ENCODE measurements around the gene TMEM238.

Gene TMEM238

DNA sequence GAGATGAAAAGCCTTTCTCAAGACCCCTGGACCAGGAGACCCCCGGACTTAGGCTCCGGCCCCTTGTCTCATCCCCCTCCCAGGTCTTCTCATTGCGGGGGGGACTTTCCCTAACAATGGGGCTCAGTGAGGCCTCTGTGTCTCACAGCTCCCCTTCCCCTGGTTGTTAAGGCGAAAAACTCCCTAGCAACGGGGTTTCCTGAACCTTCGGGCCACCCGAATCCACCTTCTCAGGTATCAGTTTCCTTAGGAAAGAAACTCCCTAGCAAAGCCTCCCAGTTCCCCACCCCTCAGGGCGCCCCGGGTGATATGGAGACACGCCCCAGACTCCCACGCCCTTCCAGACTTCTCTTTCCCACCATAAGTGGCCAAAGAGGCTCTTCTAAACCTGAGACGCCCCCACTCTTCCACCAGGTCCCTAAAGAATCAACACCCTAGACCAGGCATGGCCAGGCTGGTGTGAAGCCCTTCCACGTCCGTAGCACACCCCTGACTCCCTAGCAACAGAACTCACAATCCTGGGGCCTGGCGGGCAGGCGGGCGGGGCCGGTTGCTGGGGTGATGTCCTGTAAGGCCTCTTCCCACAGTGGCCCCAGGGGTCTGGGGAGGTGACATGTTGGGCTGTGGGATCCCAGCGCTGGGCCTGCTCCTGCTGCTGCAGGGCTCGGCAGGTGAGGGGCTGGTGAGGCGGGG, 7.7 kb downstream of the TMEM238 start, which contains the start of gene TMEM190:
Gene TMEM190, plus strand, starts transcription at position 586 of the 693 bp plus-strand sequence. Its CDS starts 28 bp downstream, at position 614.
- DNase-seq: no peak

DNA sequence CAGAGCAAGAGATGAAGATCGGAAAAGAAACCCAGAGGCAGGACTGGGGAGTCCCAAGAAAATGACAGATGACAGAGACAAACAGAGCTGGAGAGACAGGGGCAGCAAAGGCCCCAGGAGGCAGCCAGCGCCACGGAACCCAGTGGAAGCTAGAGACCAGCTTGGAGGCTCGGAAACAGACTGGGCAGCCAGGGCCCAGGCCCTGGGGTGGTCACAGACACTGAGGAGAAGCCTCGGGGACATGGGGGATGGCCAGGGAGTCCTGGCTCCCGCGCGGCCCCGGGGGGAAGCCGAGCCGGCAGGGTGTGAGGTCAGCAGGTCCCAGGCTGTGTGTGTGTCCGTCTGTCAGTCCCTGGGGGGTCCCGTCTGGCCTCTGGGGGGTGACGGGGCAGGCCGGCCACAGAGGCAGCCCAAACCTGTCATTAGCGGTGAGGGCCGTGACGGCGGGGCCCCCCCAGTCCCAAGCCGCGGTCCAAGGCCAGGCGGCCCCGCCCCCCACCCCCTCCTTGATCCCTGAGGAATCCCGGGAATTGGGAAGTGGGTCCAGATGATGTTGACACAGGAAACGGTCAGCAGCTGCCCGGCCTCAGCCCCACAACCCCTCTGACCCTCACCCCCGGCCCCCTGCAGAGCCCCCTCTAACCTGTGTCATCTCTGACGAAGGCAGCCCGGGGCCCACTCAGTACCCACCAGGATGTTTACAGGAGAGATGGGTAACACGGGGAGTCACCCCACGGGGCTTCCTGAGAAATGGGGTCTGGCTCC, 9.9 kb downstream of the TMEM238 start:
- DNase-seq: no peak

DNA sequence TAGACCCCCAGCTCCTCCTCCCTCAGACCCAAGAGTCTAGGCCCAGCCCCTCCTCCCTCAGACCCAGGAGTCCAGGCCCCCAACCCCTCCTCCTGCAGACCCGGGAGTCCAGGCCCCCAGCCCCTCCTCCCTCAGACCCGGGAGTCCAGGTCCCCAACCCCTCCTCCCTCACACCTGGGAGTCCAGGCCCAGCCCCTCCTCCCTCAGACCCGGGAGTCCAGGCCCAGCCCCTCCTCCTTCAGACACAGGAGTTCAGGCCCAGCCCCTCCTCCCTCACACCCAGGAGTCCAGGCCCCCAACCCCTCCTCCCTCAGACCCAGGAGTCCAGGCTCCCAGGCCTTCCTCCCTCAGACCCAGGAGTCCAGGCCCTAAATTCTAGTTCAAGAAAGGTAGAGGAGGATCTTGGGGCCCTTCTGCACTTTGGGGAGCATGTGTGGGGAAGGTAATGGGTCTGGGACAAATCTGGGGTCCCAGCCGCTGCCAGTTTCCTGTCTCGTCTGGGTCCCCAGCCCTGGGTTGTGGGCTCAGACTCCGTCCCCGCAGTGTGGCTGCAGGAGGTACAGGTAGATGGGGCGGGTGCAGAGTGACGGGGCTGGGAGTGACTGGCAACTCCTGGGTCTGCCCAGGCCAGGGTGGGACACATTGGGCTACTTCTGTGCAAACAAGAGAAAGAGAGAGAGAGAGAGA, 10.6 kb downstream of the TMEM238 start:
- DNase-seq: no peak

DNA sequence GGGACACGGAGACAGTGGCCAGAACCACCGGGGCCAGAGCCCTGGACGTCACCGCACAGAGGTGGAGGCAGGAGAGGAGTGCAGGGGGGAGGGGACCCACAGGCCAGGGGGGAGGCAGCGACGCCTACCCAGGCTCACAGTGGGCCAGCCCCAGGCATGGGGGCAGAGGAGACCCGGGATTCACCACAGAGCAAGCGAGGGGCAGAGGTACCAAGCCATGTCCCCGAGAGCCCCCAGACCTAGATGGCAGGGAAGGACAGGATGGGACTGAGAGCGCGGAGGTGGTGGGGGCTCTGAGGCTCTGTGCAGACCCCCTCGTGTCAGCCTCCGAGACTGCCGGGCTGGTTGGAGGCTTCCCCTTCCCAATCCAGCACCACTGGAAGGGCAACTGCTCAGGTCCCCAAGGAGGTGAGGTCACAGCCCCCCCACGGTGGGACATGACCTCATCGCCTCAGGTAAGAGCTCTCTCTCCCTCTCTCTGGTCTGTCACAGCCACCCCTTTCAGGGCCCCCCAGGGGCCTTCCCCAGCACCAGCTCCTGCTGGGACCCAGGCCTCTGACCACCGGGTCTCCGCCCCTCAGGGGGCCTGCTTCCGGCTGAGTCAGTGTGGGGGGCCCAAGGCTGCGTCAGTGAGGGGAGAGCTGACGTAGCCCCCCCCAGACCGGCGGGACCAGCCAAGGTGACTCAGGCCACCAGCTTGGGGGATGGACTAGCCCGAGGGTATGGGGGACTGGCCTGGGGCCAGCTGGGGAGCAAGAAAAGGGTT, 11.6 kb downstream of the TMEM238 start:
- DNase-seq: no peak

DNA sequence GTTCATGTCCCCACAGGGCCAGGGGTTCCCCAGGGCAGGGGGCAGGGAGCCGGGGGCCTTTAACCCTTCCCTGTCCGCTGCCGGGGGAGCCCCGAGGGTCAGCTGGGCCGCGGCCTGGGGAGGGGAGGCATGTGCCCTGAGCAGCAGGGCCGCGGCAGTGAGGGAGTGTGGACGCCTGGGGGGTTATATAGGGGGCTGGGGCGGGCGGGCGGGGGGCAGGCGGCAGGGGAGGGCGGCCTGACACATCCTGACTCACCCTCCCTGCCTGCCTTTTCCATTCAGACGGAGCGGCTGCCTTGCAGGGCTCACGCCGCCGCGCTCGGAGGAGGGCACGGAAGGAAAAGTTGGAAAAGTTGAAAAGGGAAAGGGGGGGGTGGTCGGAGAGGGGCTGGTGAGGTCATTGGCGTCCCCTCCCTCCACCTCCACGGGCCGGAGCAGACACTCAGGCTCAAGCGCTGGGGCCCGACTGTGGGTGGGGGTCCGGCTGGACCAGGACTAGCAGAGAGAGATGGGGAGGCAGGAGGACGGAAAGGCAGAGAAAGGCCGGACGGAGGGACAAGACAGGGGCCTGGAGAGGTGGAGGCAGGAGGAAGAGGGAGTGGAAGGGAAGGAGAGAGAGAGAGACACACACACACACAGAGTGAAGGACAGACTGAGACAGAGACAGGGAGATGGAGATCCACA, 13.6 kb downstream of the TMEM238 start, which contains the start of gene IL11:
Gene IL11, minus strand, starts transcription at position 159 of the 684 bp plus-strand sequence. Its CDS starts 153 bp downstream, at position 6.
- DNase-seq: no peak

DNA sequence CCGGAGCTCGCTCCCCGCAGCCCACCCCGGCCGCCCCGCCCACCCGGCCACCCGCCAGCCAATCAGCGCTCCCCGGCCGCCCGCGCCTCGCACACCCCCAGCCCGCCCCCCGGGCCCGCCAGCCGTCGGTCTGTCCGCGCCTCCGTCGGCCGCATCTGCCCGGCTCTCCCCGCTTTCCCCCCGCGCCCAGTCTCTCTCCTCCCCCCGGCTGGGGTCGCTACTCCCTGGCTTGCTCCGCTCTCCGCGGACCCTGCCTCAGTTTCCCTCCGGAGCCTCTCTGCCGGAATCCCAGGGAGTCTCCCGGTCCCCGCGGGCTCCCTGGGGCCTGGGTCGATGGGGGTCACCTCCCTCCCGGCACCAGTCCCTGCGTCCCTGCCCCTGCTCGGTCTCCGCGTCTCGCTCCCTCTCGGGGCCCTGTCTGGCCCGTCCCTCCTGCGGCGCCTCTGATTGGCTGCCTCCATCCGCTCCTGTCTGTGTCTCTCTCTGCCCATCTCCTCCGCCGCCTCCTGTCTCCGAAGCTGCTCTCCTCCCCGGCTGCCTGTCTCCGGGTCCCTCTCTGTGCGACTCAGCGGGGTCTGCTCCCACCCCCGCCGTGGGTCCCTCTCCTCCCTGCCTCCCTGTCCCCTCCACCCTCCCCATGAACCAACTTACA, 14.3 kb downstream of the TMEM238 start:
- DNase-seq: no peak

DNA sequence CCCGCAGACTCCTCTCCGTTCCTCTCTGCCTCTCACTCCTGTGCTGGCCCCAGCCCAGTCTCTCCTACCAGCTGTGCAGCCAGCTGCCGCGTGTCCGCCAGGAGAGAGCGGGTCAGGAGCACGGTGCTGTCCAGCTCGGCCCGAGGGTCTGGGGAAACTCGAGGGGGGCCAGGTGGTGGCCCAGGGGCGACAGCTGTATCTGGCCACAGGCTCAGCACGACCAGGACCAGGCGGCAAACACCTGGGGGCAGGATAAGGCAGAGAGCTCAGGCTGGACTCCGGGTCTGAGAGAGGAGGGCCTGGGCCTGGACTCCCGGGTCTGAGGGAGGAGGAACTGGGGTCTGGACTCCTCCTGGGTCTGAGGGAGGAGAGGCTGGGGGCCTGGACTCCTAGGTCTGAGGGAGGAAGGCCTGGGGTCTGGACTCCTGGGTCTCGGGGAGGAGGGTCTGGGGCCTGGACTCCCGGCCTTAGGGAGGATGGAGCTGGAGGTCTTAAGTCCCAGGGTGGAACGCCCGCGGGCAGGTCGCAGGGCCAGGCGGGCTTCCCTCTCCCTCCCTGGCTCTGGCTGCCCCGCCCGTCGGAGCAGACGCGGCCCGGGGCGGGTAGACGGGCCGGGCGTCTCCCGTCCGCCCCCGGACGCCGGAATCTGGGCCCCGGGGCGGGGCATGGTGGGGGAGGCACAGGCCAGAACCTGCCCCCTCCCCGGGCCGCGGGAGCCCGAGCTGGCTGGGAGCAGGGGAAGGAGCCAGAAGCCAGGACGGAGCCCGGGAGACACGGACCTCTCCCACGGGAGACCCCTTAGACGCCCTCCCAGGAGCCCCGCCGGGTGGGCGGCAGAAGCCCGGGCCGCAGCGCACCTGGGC, 15.2 kb downstream of the TMEM238 start:
- DNase-seq: no peak

DNA sequence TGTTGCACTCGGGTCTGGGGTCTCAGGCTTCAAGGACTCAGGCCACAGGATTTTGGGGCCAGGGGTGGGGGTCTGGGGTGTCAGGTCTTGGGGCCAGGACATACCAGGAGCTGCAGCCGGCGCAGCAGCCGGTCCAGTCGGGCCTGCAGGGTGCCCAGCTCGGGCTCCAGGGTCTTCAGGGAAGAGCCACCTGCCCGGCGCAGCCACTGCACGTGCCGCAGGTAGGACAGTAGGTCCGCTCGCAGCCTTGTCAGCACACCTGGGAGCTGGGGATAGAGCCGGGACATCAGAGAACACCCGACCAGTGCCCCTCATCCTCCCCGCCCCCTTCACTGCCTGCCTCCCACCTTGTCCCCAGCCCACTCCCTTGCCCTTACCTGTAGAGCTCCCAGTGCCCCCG, 16.0 kb downstream of the TMEM238 start:
- DNase-seq: no peak

DNA sequence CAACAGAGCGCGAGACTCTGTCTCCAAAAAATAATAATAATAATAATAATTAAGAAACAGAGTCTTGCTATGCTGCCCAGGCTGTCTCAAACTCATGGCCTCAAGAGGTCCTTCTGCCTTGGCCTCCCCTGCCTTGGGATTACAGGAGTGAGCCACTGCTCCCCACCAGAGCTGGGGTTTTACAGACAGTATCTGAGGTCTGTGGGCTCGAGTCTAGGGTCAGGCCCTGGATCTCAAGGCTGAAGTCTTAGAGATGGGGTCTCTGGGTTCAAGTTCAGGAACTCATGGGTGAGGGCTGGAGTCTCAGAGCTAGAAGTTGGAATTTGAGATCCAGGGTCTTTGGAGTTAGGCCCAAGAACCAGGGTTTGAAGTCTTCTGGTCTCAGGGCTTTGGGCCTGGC, 17.3 kb downstream of the TMEM238 start:
- no peak for DNase-seq

DNA sequence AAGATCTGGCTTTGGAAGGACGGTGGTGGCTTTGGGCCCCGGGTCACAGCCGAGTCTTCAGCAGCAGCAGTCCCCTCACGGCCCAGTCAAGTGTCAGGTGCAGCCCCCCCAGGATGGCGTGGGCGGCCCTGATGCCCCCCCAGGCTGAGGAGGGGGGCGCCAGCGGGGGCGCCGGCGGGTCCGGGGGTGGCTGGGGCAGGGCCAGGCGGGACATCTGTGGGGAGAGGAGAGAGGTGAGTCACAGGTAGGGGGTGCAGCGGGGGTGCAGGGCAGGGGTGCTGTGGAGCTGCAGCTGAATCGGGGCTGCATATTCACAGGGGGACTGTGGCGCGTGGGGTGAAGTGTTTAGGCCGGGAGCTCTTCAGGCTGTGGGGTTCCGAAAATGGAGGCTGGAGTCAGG, 18.1 kb downstream of the TMEM238 start:
- no peak for DNase-seq

DNA sequence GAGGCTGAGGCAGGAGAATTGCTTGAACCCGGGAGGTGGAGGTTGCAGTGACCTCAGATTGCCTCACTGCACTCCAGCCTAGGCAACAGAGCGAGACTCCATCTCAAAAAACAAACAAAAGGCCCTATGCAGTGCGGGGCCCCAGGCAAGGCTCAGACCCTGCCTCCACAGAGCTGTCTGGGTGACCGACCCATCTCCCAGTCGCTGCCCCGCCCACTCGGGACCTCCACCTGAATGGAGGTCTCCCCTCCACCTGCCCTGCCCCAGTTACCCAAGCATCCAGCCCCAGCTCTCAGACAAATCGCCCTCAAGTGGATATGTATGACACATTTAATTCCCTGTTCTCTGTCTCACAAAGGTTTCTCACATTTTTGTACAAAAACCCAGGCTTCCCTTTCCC, 18.8 kb downstream of the TMEM238 start:
- DNase-seq: no peak

DNA sequence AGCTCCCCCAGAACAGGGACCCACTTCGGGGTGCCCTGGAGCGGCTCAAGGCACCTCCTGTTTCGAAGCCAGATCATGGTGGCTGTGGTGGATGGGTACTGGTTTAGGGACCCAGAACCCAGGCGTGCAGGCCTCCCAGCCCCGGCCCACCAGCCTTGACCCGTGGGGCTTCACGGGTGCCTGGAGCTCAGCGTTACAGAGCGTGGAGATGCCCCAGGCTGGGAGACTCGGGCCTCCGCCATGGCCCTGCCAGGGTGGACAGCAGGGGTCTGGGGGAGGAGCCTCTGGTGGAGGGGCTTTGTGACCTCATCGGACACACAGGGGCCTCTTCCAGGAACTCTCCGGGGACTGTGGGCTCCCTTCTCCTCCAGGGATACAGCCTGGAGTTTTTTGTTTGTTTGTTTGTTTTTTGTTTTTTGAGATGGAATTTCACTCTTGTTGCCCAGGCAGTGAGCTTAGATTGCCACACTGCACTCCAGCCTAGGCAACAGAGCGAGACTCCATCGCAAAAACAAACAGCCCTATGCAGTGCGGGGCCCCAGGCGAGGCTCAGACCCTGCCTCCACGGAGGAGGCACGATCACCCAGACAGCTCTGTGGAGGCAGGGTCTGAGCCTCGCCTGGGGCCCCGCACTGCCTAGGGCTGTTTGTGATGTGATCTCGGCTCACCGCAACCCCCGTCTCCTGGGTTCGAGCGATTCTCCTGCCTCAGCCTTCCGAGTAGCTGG, 20.9 kb downstream of the TMEM238 start, which contains the start of gene GARIN5B:
Gene GARIN5B, minus strand, starts transcription at position 271 of the 727 bp plus-strand sequence. Its CDS starts 194 bp downstream, at position 77.
- no peak for DNase-seq

DNA sequence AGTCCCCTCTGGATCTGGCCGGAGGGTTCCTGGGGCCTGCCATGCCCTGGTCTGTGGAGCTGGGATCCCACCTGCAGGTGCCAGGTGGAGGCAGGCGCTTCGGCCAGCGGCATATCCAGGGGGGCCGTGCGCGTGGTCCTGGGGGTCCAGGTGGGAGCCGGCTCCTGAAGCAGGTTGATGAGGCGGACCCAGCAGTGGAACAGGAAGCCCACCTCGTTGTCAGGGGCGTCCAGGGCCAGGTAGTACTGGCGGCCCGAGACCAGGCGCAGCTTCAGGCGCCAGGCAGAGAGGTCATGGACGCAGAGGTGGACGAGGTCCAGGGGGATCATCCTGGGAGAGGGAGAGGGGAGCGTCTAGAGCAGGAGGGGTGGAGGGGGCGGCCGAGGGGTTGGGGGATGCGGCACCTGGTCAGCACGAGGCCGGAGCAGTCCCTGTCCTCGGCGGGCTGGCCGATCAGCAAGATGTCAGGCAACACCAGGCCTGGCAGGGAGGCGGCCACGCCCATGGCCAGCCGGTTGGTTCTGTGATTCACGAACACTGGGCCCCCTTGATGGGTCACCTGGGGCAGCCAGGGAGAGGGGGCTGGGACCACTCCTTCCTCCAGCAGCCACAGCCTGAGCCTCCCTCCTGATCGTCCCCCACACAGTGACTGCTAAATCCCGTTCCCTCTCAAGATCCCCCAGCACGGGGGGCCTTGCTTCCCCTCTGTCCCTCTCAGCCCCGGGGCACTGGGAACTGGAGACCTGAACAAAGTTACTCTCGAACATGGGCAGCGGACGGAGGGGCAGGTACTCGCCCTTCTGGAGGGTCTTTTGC, 21.7 kb downstream of the TMEM238 start:
- DNase-seq: no peak

DNA sequence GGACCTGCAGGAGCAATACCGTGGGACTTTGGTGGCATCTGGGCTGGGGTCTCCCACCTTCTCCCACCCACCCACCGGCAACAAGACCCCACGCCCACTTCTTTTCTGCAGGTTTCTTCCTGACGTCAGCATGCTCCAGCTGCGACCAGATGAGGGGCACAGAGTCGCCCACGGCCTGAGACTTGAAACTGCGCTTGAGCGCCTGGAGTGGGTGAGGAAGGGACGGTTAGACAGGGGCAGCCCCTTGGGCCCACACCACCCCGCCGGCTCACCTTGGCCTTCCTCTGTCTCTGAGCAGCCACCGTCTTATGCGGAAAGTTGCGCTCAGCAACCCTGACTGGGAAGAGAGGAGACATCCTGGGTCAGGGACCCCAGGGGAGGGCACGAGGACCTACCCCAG, 23.2 kb downstream of the TMEM238 start:
- no peak for DNase-seq

DNA sequence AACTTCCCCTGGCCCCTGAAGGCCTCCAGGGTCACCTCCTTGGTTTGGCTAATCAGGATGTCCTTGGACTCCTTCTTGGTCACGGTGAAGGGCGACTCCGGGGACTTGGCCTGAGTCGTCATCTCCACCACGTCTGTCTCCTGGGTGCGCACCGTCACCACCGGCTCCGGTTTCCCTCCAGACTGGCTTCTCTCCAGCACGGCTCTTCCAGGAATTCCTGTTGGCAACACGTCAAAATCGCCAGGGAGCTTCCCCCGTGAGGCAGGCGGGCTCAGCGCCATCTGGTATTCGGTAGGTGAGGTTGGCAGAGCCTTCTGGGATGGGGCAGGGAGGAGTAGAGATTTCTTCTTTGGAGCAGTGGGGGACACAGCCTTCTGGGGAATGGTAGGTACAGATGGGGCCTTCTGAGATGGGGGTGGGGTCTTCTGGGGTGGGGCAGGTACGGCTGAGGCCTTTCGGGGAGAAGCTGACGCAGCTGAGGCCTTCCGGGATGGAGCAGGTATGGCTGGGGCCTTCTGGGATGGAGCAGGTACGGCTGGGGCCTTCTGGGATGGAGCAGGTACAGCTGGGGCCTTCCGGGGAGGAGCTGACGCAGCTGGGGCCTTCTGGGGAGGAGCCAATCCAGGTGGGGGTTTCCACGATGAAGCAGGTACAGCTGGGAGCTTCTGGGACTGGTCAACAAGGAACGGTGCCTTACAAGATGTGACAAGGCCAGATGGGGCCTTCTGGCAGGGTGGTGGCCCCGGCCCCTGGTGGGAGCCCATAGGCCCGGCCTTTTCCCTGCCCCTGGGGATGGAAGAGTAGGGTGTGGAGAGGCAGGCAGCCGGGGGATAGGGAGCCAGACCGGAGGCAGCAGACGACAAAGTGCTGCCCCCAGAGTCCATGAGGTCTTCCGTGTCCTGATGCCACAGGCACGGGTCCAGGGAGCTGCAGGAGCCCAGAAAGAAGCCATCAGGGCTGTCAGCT, 24.9 kb downstream of the TMEM238 start:
- DNase-seq: no peak

DNA sequence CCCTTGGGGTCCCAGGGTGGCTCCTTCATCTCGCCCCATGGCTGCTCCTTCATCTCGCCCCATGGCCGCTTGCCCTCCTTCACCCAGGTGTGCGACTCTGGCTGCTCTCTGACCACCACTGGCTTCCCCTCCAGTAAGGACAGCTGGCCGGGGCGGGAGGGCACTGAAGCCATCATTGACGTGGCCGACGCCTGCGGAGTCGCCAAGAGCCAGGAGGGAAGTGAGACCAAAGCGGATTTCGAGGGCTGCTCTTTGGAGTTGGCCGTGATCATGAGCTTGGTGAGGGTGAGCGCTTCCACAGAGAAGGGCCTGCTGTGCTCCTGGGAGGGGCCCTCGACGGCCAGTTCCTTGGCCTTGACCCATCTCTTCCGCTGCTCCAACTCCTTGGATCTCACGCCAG, 25.6 kb downstream of the TMEM238 start:
- no peak for DNase-seq

DNA sequence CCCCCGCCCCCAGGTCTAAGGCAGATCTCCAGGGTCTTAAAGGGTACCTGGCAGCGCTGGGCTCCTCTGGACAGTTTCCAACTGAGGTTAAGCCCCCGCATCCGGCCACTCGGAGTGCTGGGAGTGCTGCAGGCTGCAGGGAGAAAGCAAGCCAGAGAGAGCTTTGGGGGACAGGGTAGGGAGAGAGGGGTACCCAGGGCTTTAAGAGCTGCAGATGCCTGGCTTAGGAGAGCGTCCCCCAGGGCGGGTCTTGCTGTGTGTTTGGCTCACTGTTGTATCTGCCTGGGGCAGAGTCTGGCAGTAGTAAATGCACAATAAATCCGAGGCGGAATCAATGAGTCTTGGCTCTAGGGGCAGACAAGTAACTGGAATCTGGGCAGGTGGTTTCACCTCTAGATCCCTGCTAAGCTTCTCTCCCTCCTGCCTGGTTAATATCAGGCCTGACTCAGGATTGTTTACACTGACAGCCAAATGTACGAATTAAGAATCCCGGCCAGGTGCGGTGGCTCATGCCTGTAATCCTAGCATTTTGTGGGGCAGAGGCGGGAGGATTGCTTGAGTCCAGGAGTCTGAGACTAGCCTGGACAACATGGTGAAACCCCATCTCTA, 28.8 kb downstream of the TMEM238 start:
- no peak for DNase-seq
